ENCODE results near the gene C9orf72.

GRCh38 chr9:27589462-27589861 lies 16.2 kb upstream of the C9orf72 start:
- TF ChIP-seq CTCF (IDR thresholded peaks at IDR 0.05; ENCODE audit: poor library complexity) (no peak), EZH2 (IDR thresholded peaks at IDR 0.05; ENCODE audit: borderline replicate concordance) (no peak), EZH2phosphoT487 (IDR thresholded peaks at IDR 0.05; ENCODE audit: low read depth, severe bottlenecking, unreplicated experiment) (no peak)
